MM.1S (cell line): ENCODE data around the gene EHMT2.
A peak's percentile ranks its signal among the peaks of the same experiment; 100 is the strongest.
"Not testable (repeated sequence)": the region's sequence is repeated elsewhere in the genome, so short reads cannot be mapped to it uniquely, and the experiment has no call there.

Source experiments
- DNase-seq: peaks from one replicate; pipeline ENCODE4 v3.0.0-alpha.2; 2015
- H2AFZ ChIP-seq: fragments of 300-600 bp; sonication (generic); 2 replicates; pipeline ENCODE4 v1.6.0; 2016; ENCODE audit warnings: antibody characterized with exemption, low read length
- H3F3A ChIP-seq: fragments of 300-600 bp; sonication (generic); 2 replicates; pipeline ENCODE4 v1.6.1; 2016; ENCODE audit warnings: mild to moderate bottlenecking, antibody characterized with exemption, low read length, moderate library complexity, mixed read lengths; ENCODE audit not compliant: insufficient read depth
- H3K27ac ChIP-seq: fragments of 300-600 bp; sonication (generic); 2 replicates; pipeline ENCODE4 v1.5.1; 2016; ENCODE audit warnings: mild to moderate bottlenecking, low read length
- H3K27me3 ChIP-seq: fragments of 300-600 bp; sonication (generic); replicated peaks from 2 replicates; pipeline ENCODE4 v1.6.0; 2016; ENCODE audit warnings: low read length; ENCODE audit not compliant: insufficient read depth
- H3K36me3 ChIP-seq: fragments of 300-600 bp; sonication (generic); replicated peaks from 2 replicates; pipeline ENCODE4 v1.6.1; 2016; ENCODE audit warnings: mild to moderate bottlenecking, low read length, mixed read lengths; ENCODE audit not compliant: insufficient read depth
- H3K4me1 ChIP-seq: fragments of 300-600 bp; sonication (generic); 2 replicates; pipeline ENCODE4 v1.6.1; 2016; ENCODE audit warnings: low read length, mixed read lengths
- H3K4me2 ChIP-seq: fragments of 300-600 bp; sonication (generic); 2 replicates; pipeline ENCODE4 v1.6.0; 2016; ENCODE audit warnings: low read depth, low read length
- H3K4me3 ChIP-seq: fragments of 300-600 bp; sonication (generic); 2 replicates; pipeline ENCODE4 v1.5.1; 2016; ENCODE audit warnings: low read length, mixed read lengths
- H3K79me2 ChIP-seq: fragments of 300-600 bp; sonication (generic); 2 replicates; pipeline ENCODE4 v1.6.1; 2016; ENCODE audit warnings: mixed run types, low read length, mixed read lengths
- H3K9ac ChIP-seq: fragments of 300-600 bp; sonication (generic); 2 replicates; pipeline ENCODE4 v1.6.1; 2016; ENCODE audit warnings: low read length, mixed read lengths
- H3K9me2 ChIP-seq: fragments of 300-600 bp; sonication (generic); replicated peaks from 2 replicates; pipeline ENCODE4 v1.6.1; 2016; ENCODE audit warnings: mild to moderate bottlenecking, low read length, mixed read lengths; ENCODE audit not compliant: insufficient read depth
- H3K9me3 ChIP-seq: fragments of 300-600 bp; sonication (generic); replicated peaks from 2 replicates; pipeline ENCODE4 v1.6.1; 2016; ENCODE audit warnings: mild to moderate bottlenecking, low read length, mixed read lengths; ENCODE audit not compliant: insufficient read depth
- H4K20me1 ChIP-seq: fragments of 300-600 bp; sonication (generic); 2 replicates; pipeline ENCODE4 v1.6.1; 2016; ENCODE audit warnings: mild to moderate bottlenecking, low read length, moderate library complexity, mixed read lengths; ENCODE audit not compliant: insufficient read depth
- CTCF ChIP-seq: fragments of 300-600 bp; sonication (generic); IDR thresholded peaks from 2 replicates; pipeline ENCODE4 v1.5.1; 2016; ENCODE audit warnings: antibody characterized with exemption, low read length, mixed read lengths
- EZH2 ChIP-seq: fragments of 300-600 bp; sonication (generic); optimal IDR thresholded peaks from 2 replicates; pipeline ENCODE3; 2017; ENCODE audit warnings: low read depth, mild to moderate bottlenecking, antibody characterized with exemption, low read length, mixed read lengths
- EZH2phosphoT487 ChIP-seq: fragments of 300-600 bp; sonication (generic); IDR thresholded peaks from 2 replicates; pipeline ENCODE4 v1.6.1; 2018; ENCODE audit warnings: antibody characterized with exemption, low read length

Gene EHMT2

GRCh38 chr6:31838968-31839367, 58.5 kb downstream of the EHMT2 start:
- H3K4me1 ChIP-seq, result peaks cover 17% of the 10 kb centered on the region
- H3K79me2 ChIP-seq, result peaks cover 44% of the 10 kb centered on the region
- no peak for TF ChIP-seq EZH2phosphoT487
- no peak for TF ChIP-seq EZH2
- no peak for TF ChIP-seq CTCF
- H3K36me3 ChIP-seq, result peaks cover 27% of the 10 kb centered on the region; the same call in 1 of the 2 replicates
- H3K27me3 ChIP-seq, result no peaks in the 10 kb centered on the region
- no peak overlapping the region for H3K27ac ChIP-seq
- no peak overlapping the region for H2AFZ ChIP-seq
- no peak for DNase-seq
- H3F3A ChIP-seq, result peaks cover 78% of the 10 kb centered on the region
- H3K4me3 ChIP-seq, result no peak overlapping the region
- H3K9me3 ChIP-seq, result no peaks in the 10 kb centered on the region
- peaks cover 27% of the 10 kb centered on the region for H4K20me1 ChIP-seq
- no peaks in the 10 kb centered on the region for H3K9me2 ChIP-seq
- H3K9ac ChIP-seq, result no peak overlapping the region
- H3K4me2 ChIP-seq, result no peak overlapping the region

GRCh38 chr6:31838114-31838553, 59.4 kb downstream of the EHMT2 start:
- not testable (repeated sequence) for H3K9ac ChIP-seq, H3K9me2 ChIP-seq, DNase-seq, H3K4me3 ChIP-seq, H3K27ac ChIP-seq, H2AFZ ChIP-seq, H3K9me3 ChIP-seq, H3K27me3 ChIP-seq
- peaks cover 44% of the 10 kb centered on the region for H3K79me2 ChIP-seq
- H3K4me1 ChIP-seq, result peaks cover 17% of the 10 kb centered on the region
- H4K20me1 ChIP-seq, result peaks cover 27% of the 10 kb centered on the region
- H3K4me2 ChIP-seq, result peak overlapping the region; percentile 99; the same call in 1 of the 2 replicates
- H3K36me3 ChIP-seq, result peaks cover 27% of the 10 kb centered on the region; the same call in 1 of the 2 replicates
- H3F3A ChIP-seq, result peaks cover 85% of the 10 kb centered on the region

GRCh38 chr6:31837369-31838113, 60.0 kb downstream of the EHMT2 start:
- Histone ChIP-seq H3K4me1 (peaks cover 20% of the 10 kb centered on the region), H3K27me3 (no peaks in the 10 kb centered on the region), H3K9me2 (no peaks in the 10 kb centered on the region), H3K4me3 (peak overlapping the region; percentile 98), H3K79me2 (peaks cover 44% of the 10 kb centered on the region), H2AFZ (no peak overlapping the region), H3K27ac (peak overlapping the region; percentile 81; the same call in 1 of the 2 replicates), H3F3A (peaks cover 91% of the 10 kb centered on the region), H4K20me1 (peaks cover 27% of the 10 kb centered on the region), H3K9me3 (no peaks in the 10 kb centered on the region), H3K4me2 (peak overlapping the region; percentile 99), H3K36me3 (peaks cover 27% of the 10 kb centered on the region; the same call in 1 of the 2 replicates), H3K9ac (peak overlapping the region; percentile 97; the same call in 1 of the 2 replicates)
- no peak for TF ChIP-seq EZH2phosphoT487
- no peak for TF ChIP-seq CTCF
- no peak for TF ChIP-seq EZH2
- DNase-seq, result no peak
